PC-9 (cell line): Measurements from ENCODE around the gene ATP6V0E1.

Experiments
- CTCF ChIP-seq: fragments of 200-600 bp; sonication (generic); conservative IDR thresholded peaks from 2 replicates; pipeline ENCODE4 v1.6.1; 2017; ENCODE audit warnings: mixed run types, antibody characterized with exemption, mild to moderate bottlenecking, moderate library complexity
- EZH2 ChIP-seq: fragments of 200-600 bp; sonication (generic); IDR thresholded peaks from 2 replicates; pipeline ENCODE4 v1.8.0; 2017; ENCODE audit warnings: antibody characterized with exemption, low read depth

GRCh38 chr5:172983542-172984243 lies at the start of gene ATP6V0E1:
- TF ChIP-seq CTCF: no peak
- TF ChIP-seq EZH2: no peak
